HepG2 (cell line): ENCODE results near the gene ZDHHC9. TPM values are rescaled to one million over a fixed set of nuclear protein-coding genes. Genes with fewer than 3 reads are reported as not detected.
"Not testable (repeated sequence)": the region's sequence is repeated elsewhere in the genome, so short reads cannot be mapped to it uniquely, and the experiment has no call there.

Experiments used
- ATAC-seq: fragments of 200-7000 bp; cut with Tn5 transposase; 3 replicates; pipeline ENCODE4 v1.9.1; 2020; ENCODE audit warnings: mild to moderate bottlenecking, moderate library complexity
- BruUV-seq: library from RNA; stranded (reverse); fragments of 400-500 nt; replicated peaks from 2 replicates; lab custom pipeline; 2021; lab: Mats Ljungman, UMichigan
- CTCF ChIA-PET: fragments of 300-600 bp; formaldehyde crosslinking; extraction: SDS; loops from one replicate; lab custom pipeline; 2021; ENCODE audit warnings: low total read pairs, inconsistent platforms, low intra/inter-chr PET ratio; lab: Yijun Ruan, JAX
- POLR2A ChIA-PET: fragments of 350-600 bp; sonication (Branson Sonifier 250); formaldehyde crosslinking; loops from one replicate; lab custom pipeline; 2020; ENCODE audit warnings: antibody characterized with exemption, inconsistent platforms; lab: Yijun Ruan, JAX
- DNase-seq: peaks from one replicate; pipeline ENCODE4 v3.0.0-alpha.2; 2015; ENCODE audit warnings: low spot score
- FAIRE-seq: peaks from 3 replicates; lab custom pipeline; 2011; peaks lifted over from hg19 to GRCh38; lab: Jason Lieb, UNC
- H2AFZ ChIP-seq: one replicate; pipeline ENCODE4 v1.6.1; 2011; ENCODE audit warnings: low read length, inconsistent platforms
- H3K27ac ChIP-seq: fragments of 300-600 bp; 3 replicates; pipeline ENCODE4 v1.8.0; 2011; ENCODE audit warnings: mixed run types, mild to moderate bottlenecking, mixed read lengths, low read length, inconsistent platforms; ENCODE audit not compliant: insufficient read depth; ENCODE audit errors: extremely low read length
- H3K27me3 ChIP-seq, 2 experiments: fragments of 200-600 bp in 1 of 2; 2 replicates in 1 of 2; 3 replicates in 1 of 2; pipeline versions ENCODE4 v1.6.0 to v1.8.0; 2011; ENCODE audit warnings: low read length in 2 of 2, mild to moderate bottlenecking in 2 of 2, moderate library complexity in 2 of 2, inconsistent platforms in 1 of 2; ENCODE audit not compliant: insufficient read depth in 2 of 2, control insufficient read depth in 1 of 2
- H3K36me3 ChIP-seq, 2 experiments: fragments of 200-600 bp in 1 of 2; replicated peaks in 1 of 2; 2 replicates in 1 of 2; 3 replicates in 1 of 2; pipeline versions ENCODE4 v1.5.1 to v1.8.0; 2011; ENCODE audit warnings: low read length in 2 of 2, inconsistent platforms in 1 of 2; ENCODE audit not compliant: insufficient read depth in 2 of 2, control insufficient read depth in 1 of 2
- H3K4me1 ChIP-seq: 2 replicates; pipeline ENCODE4 v1.5.1; 2012; ENCODE audit warnings: low read length, inconsistent platforms; ENCODE audit not compliant: insufficient read depth
- H3K4me2 ChIP-seq: 2 replicates; pipeline ENCODE4 v1.6.0; 2011; ENCODE audit warnings: low read depth, low read length, inconsistent platforms
- H3K4me3 ChIP-seq, 3 experiments: fragments of 200-600 bp in 1 of 3; sonication (generic), shearing (Covaris generic) in 1 of 3; replicated peaks in 1 of 3; 2 replicates each; pipeline ENCODE4 v1.5.1; 2011 to 2016; ENCODE audit warnings: low read length in 3 of 3, inconsistent platforms in 2 of 3, low read depth in 2 of 3, mild to moderate bottlenecking in 2 of 3, control low read depth in 1 of 3, mixed read lengths in 1 of 3; ENCODE audit not compliant: insufficient read depth in 1 of 3
- H3K79me2 ChIP-seq: one replicate; pipeline ENCODE4 v1.6.1; 2011; ENCODE audit warnings: low read length, inconsistent platforms; ENCODE audit not compliant: insufficient read depth
- H3K9ac ChIP-seq: 2 replicates; pipeline ENCODE4 v1.6.0; 2011; ENCODE audit warnings: mild to moderate bottlenecking, low read depth, low read length, inconsistent platforms; ENCODE audit not compliant: insufficient read depth
- H3K9me3 ChIP-seq: 2 replicates; pipeline ENCODE4 v1.5.1; 2012; ENCODE audit warnings: mild to moderate bottlenecking, low read length
- H4K20me1 ChIP-seq: 2 replicates; pipeline ENCODE4 v1.6.0; 2011; ENCODE audit warnings: inconsistent platforms, mild to moderate bottlenecking, low read length, moderate library complexity; ENCODE audit not compliant: insufficient read depth
- CSRNP2 ChIP-seq: sonication (generic); formaldehyde crosslinking; conservative IDR thresholded peaks from 2 replicates; pipeline ENCODE4 v1.8.0; 2022; ENCODE audit warnings: low read depth, missing genetic modification reagents
- FOXJ3 ChIP-seq: sonication (generic); formaldehyde crosslinking; IDR thresholded peaks from 2 replicates; pipeline ENCODE4 v1.4.0; 2020; ENCODE audit warnings: missing genetic modification reagents, mild to moderate bottlenecking, borderline replicate concordance
- IKZF4 ChIP-seq: sonication (generic); formaldehyde crosslinking; IDR thresholded peaks from 2 replicates; pipeline ENCODE4 v1.5.1; 2020; ENCODE audit warnings: borderline replicate concordance, mild to moderate bottlenecking, low read depth, missing genetic modification reagents; ENCODE audit errors: not compliant biosample characterization
- NR1H2 ChIP-seq: sonication (generic); formaldehyde crosslinking; IDR thresholded peaks from 2 replicates; pipeline ENCODE4 v1.8.1; 2022; ENCODE audit warnings: low read depth, missing genetic modification reagents, borderline replicate concordance
- PPARG ChIP-seq: conservative IDR thresholded peaks from 2 replicates; pipeline ENCODE4 v1.6.1; 2016; ENCODE audit warnings: missing biosample characterization, missing genetic modification reagents
- SNAPC5 ChIP-seq: sonication (generic); formaldehyde crosslinking; IDR thresholded peaks from 2 replicates; pipeline ENCODE4 v1.8.1; 2023; ENCODE audit warnings: mild to moderate bottlenecking, missing genetic modification reagents, borderline replicate concordance
- ZKSCAN1 ChIP-seq: fragments of 150-350 bp; IDR thresholded peaks from 2 replicates; pipeline ENCODE4 v1.6.1; 2014; ENCODE audit warnings: low read length
- ZNF512B ChIP-seq: sonication (generic); formaldehyde crosslinking; IDR thresholded peaks from 2 replicates; pipeline ENCODE4 v1.5.1; 2020; ENCODE audit warnings: missing genetic modification reagents, mild to moderate bottlenecking, borderline replicate concordance
- ZNF609 ChIP-seq: sonication (generic); formaldehyde crosslinking; IDR thresholded peaks from 2 replicates; pipeline ENCODE4 v1.4.0; 2020; ENCODE audit warnings: mild to moderate bottlenecking, missing genetic modification reagents, borderline replicate concordance
- WGBS: methylation state at CpG from one replicate; pipeline ENCODE4 v1.1.6; 2017; ENCODE audit warnings: low lambda C conversion rate; 5-methylcytosine and 5-hydroxymethylcytosine counted together
- in situ Hi-C: cut with HindIII; loops from 2 replicates; pipeline ENCODE4 v1.10.0; 2017; ENCODE audit warnings: low pct_unique_long_range_greater_than_20kb; ENCODE audit not compliant: extremely low pct_ligation_motif_present
- intact Hi-C: fragments of 100-400 bp; cut with micrococcal nuclease; formaldehyde crosslinking; loops from one replicate; pipeline ENCODE4 v1.10.0; 2022; ENCODE audit not compliant: unreplicated experiment
- polyA plus RNA-seq, 8 experiments: library from polyadenylated mRNA; depleted of rRNA in 3 of 8; stranded (reverse) in 7 of 8; unstranded in 1 of 8; fragments of >200 nt; fragmentation: Illumina TruSeq in 4 of 8; extraction: Trizol in 4 of 8; gene quantifications; 2 replicates each; pipeline versions ENCODE4 v1.2.1 to v1.2.3, GENCODE V29; 2011 to 2016; ENCODE audit warnings: low read depth in 4 of 8, missing spikeins in 1 of 8, mixed read lengths in 1 of 8; ENCODE audit not compliant: insufficient read depth in 1 of 8
- total RNA-seq, 5 experiments: library from RNA; depleted of rRNA; stranded (reverse); fragments of >200 nt; fragmentation: Illumina TruSeq; extraction: Trizol; gene quantifications; 2 replicates each; pipeline ENCODE4 v1.2.3, GENCODE V29; 2016; ENCODE audit warnings: low read depth in 1 of 5

The ZDHHC9 gene
- total and polyA plus RNA-seq, 2 of the 13 experiments (the other 11 are each of a cell fraction or from before 2014, with no cell fraction given) = 28.3 to 53.1 TPM

- TF ChIP-seq ZNF609 = no peak
- TF ChIP-seq NR1H2 (CRISPR knock-in tag) = no peak
- TF ChIP-seq IKZF4 = no peak
- no peak for TF ChIP-seq FOXJ3 (CRISPR knock-in tag)
- no peak for TF ChIP-seq CSRNP2
- no peak for TF ChIP-seq SNAPC5 (CRISPR knock-in tag)
- TF ChIP-seq PPARG (CRISPR knock-in tag) = no peak
- TF ChIP-seq ZKSCAN1 = no peak
- no peak for TF ChIP-seq ZNF512B (CRISPR knock-in tag)
These were observed 28.8 kb upstream of the ZDHHC9 start (continued) for GRCh38 chrX:129872524-129872923.

GRCh38 chrX:129866321-129866720 lies 22.6 kb upstream of the ZDHHC9 start:
- H3K4me1 ChIP-seq, FAIRE-seq, H3K4me3 ChIP-seq, H3K9me3 ChIP-seq, H3K27me3 ChIP-seq, ATAC-seq, H2AFZ ChIP-seq, in situ Hi-C loops, H4K20me1 ChIP-seq, H3K9ac ChIP-seq, POLR2A ChIA-PET, H3K79me2 ChIP-seq, CTCF ChIA-PET, H3K36me3 ChIP-seq, intact Hi-C loops, H3K4me2 ChIP-seq, DNase-seq, BruUV-seq, H3K27ac ChIP-seq: not testable (repeated sequence)
- WGBS = 58% methylated on average over 3 of the region's 3 CpGs
